Stimulated activated CD4-positive, alpha-beta T cell treated with anti-CD3 and anti-CD28 coated beads, TNF-alpha, amount 100 ng/mL, for 4 hours (primary cell): ENCODE measurements around the gene TM4SF4.

Experiments
- DNase-seq, 3 experiments: peaks; one replicate each; pipeline ENCODE4 v3.0.0-alpha.2; 2020; ENCODE audit warnings: low read depth in 3 of 3

TM4SF4 gene

GRCh38 chr3:149512073-149512782 lies 37.7 kb downstream of the TM4SF4 start:
- DNase-seq: no peak

- DNase-seq: no peak
These were observed 40.0 kb downstream of the TM4SF4 start for GRCh38 chr3:149514471-149514870.

- no peak for DNase-seq
These were observed 40.8 kb downstream of the TM4SF4 start for GRCh38 chr3:149515249-149515648.

- no peak for DNase-seq
These were observed 42.4 kb downstream of the TM4SF4 start for GRCh38 chr3:149516920-149517319.

- no peak for DNase-seq
These were observed 45.4 kb downstream of the TM4SF4 start for GRCh38 chr3:149519912-149520311.

GRCh38 chr3:149523512-149524299 lies 49.2 kb downstream of the TM4SF4 start:
- DNase-seq: no peak

- DNase-seq: no peak
These were observed 53.2 kb downstream of the TM4SF4 start for GRCh38 chr3:149527531-149528339.

GRCh38 chr3:149528340-149528650 lies 53.8 kb downstream of the TM4SF4 start:
- DNase-seq: no peak

GRCh38 chr3:149529099-149529498 lies 54.6 kb downstream of the TM4SF4 start:
- DNase-seq: no peak

GRCh38 chr3:149532489-149533180 lies 58.1 kb downstream of the TM4SF4 start:
- DNase-seq: no peak

- DNase-seq: no peak
These were observed 59.6 kb downstream of the TM4SF4 start for GRCh38 chr3:149534082-149534481.

GRCh38 chr3:149534671-149535332 lies 60.3 kb downstream of the TM4SF4 start:
- no peak for DNase-seq

- no peak for DNase-seq
These were observed 60.8 kb downstream of the TM4SF4 start for GRCh38 chr3:149535333-149535685.

GRCh38 chr3:149536429-149536828 lies 61.9 kb downstream of the TM4SF4 start:
- no peak for DNase-seq

- DNase-seq: no peak
These were observed 63.9 kb downstream of the TM4SF4 start for GRCh38 chr3:149538371-149538770.

- DNase-seq: no peak
These were observed 66.6 kb downstream of the TM4SF4 start for GRCh38 chr3:149541091-149541491.

- no peak for DNase-seq
These were observed 68.1 kb downstream of the TM4SF4 start for GRCh38 chr3:149542375-149543312.

- no peak for DNase-seq
These were observed 70.6 kb downstream of the TM4SF4 start for GRCh38 chr3:149545049-149545448.

- DNase-seq: no peak
These were observed 72.9 kb downstream of the TM4SF4 start for GRCh38 chr3:149547413-149547812.

- DNase-seq: no peak
These were observed 73.6 kb downstream of the TM4SF4 start for GRCh38 chr3:149547954-149548668.
